ENCODE results near the gene ZBTB16. TPM values are rescaled to one million over a fixed set of nuclear protein-coding genes. Genes with fewer than 3 reads are reported as not detected.

ZBTB16 gene
- polyA plus RNA-seq, 3 donors = 4.1 to 12.3 (median 8.3) TPM

- Mint-ChIP-seq H3K4me3 (peak overlapping the region; percentile 4 to 24), H3K27ac (peak overlapping the region in 2 of 7 donors; percentile 26 to 77), H3K4me1 (peaks cover 22% of the 10 kb centered on the region), H3K9me3 (no peaks in the 10 kb centered on the region), H3K27me3 (ENCODE audit: low read depth in 3 of 3) (peaks cover 0 to 4% (median 2%) of the 10 kb centered on the region in 3 donors), H3K36me3 (no peaks in the 10 kb centered on the region)
- Histone ChIP-seq H3K36me3 (replicated peaks in 1 of 2; ENCODE audit: control insufficient read depth in 1 of 2, insufficient read depth in 2 of 2, low read length in 2 of 2) (no peaks in the 10 kb centered on the region), H3K27me3 (ENCODE audit: control insufficient read depth in 2 of 2, insufficient read depth in 2 of 2, low read length in 2 of 2) (peaks cover 0 to 4% of the 10 kb centered on the region in 2 donors), H3K27ac (ENCODE audit: low read depth in 1 of 2, low read length in 2 of 2) (no peak overlapping the region), H2AFZ (ENCODE audit: insufficient read depth, low read depth, low read length, poor library complexity, severe bottlenecking) (no peak overlapping the region), H3K4me1 (ENCODE audit: control insufficient read depth in 1 of 2, insufficient read depth in 2 of 2, low read length in 2 of 2) (peaks cover 28% of the 10 kb centered on the region in 2 donors), H3K9ac (ENCODE audit: insufficient read depth, low read length, poor library complexity, severe bottlenecking) (no peak overlapping the region), H3K4me2 (replicated peaks; ENCODE audit: extremely low read depth, low read length, poor library complexity, severe bottlenecking) (no peak overlapping the region), H3K4me3 (replicated peaks in 1 of 3; ENCODE audit: low read depth in 2 of 3, low read length in 3 of 3) (no peak overlapping the region), H4K20me1 (ENCODE audit: insufficient read depth, low read length) (no peaks in the 10 kb centered on the region), H3K9me3 (replicated peaks in 1 of 2; ENCODE audit: control insufficient read depth in 1 of 2, insufficient read depth in 1 of 2, low read length in 2 of 2) (no peaks in the 10 kb centered on the region), H3K79me2 (ENCODE audit: insufficient read depth, low read length) (no peaks in the 10 kb centered on the region)
- intact Hi-C loops (cut with micrococcal nuclease) = loop anchor here (1.0 to 5.0 kb wide), 5 partner anchors 223 to 363 kb away; no protein-coding TSS in a partner anchor
- DNase-seq = no peak
- 65% methylated on average over 4 of the region's 6 CpGs for WGBS (ENCODE audit: insufficient coverage)
- TF ChIP-seq CTCF (IDR thresholded peaks at IDR 0.05) = no peak
Observed at GRCh38 chr11:114260077-114260476, 200.6 kb downstream of the ZBTB16 start.

GRCh38 chr11:114260483-114260882 is 201.0 kb downstream of the ZBTB16 start:
- DNase-seq = no peak
- no peaks in the 10 kb centered on the region for H3K36me3 ChIP-seq (replicated peaks in 1 of 2; ENCODE audit: control insufficient read depth in 1 of 2, insufficient read depth in 2 of 2, low read length in 2 of 2)
- Mint-ChIP-seq H3K9me3 (no peaks in the 10 kb centered on the region), H3K4me1 (peaks cover 22% of the 10 kb centered on the region), H3K27ac (peak overlapping the region in 2 of 7 donors; percentile 26 to 77), H3K27me3 (ENCODE audit: low read depth in 3 of 3) (peaks cover 0 to 4% (median 2%) of the 10 kb centered on the region in 3 donors), H3K4me3 (no peak overlapping the region), H3K36me3 (no peaks in the 10 kb centered on the region)
- H3K4me3 ChIP-seq (replicated peaks in 1 of 3; ENCODE audit: low read depth in 2 of 3, low read length in 3 of 3) = no peak overlapping the region
- H3K4me1 ChIP-seq (ENCODE audit: control insufficient read depth in 1 of 2, insufficient read depth in 2 of 2, low read length in 2 of 2) = peaks cover 28% of the 10 kb centered on the region in 2 donors
- no peak for TF ChIP-seq CTCF (IDR thresholded peaks at IDR 0.05)
- no peaks in the 10 kb centered on the region for H3K79me2 ChIP-seq (ENCODE audit: insufficient read depth, low read length)
- no peak overlapping the region for H2AFZ ChIP-seq (ENCODE audit: insufficient read depth, low read depth, low read length, poor library complexity, severe bottlenecking)
- intact Hi-C loops (cut with micrococcal nuclease) = loop anchor here (1.0 to 5.0 kb wide), 5 partner anchors 224 to 364 kb away; no protein-coding TSS in a partner anchor
- H4K20me1 ChIP-seq (ENCODE audit: insufficient read depth, low read length) = no peaks in the 10 kb centered on the region
- peaks cover 0 to 4% of the 10 kb centered on the region in 2 donors for H3K27me3 ChIP-seq (ENCODE audit: control insufficient read depth in 2 of 2, insufficient read depth in 2 of 2, low read length in 2 of 2)
- H3K27ac ChIP-seq (ENCODE audit: low read depth in 1 of 2, low read length in 2 of 2) = no peak overlapping the region
- no peak overlapping the region for H3K9ac ChIP-seq (ENCODE audit: insufficient read depth, low read length, poor library complexity, severe bottlenecking)
- H3K9me3 ChIP-seq (replicated peaks in 1 of 2; ENCODE audit: control insufficient read depth in 1 of 2, insufficient read depth in 1 of 2, low read length in 2 of 2) = no peaks in the 10 kb centered on the region
- no peak overlapping the region for H3K4me2 ChIP-seq (replicated peaks; ENCODE audit: extremely low read depth, low read length, poor library complexity, severe bottlenecking)
- WGBS (ENCODE audit: insufficient coverage) = 78% methylated on average over 9 of the region's 9 CpGs
